Measurements from ENCODE around the gene TWF2.

- TF ChIP-seq CTCF (IDR thresholded peaks at IDR 0.05; ENCODE audit: insufficient read depth, low read length) (no peak), REST (IDR thresholded peaks at IDR 0.05; ENCODE audit: insufficient replicate concordance, low read depth) (no peak), POLR2AphosphoS5 (IDR thresholded peaks at IDR 0.05; ENCODE audit: low read depth) (no peak), GABPA (IDR thresholded peaks at IDR 0.05; ENCODE audit: low read depth) (no peak)
Observed at GRCh38 chr3:52223449-52224408, 15.2 kb downstream of the TWF2 start.
